Keratinocyte (primary cell): ENCODE data around the gene IGF1. TPM values are rescaled to one million over a fixed set of nuclear protein-coding genes. Genes with fewer than 3 reads are reported as not detected.

Experiments
- DNase-seq: peaks from one replicate; pipeline ENCODE4 v3.0.0-alpha.2; 2011; ENCODE audit warnings: low read depth, missing footprints, low spot score
- FAIRE-seq: peaks from 2 replicates; lab custom pipeline; 2011; peaks lifted over from hg19 to GRCh38; lab: Jason Lieb, UNC
- H2AFZ ChIP-seq: 2 replicates; pipeline ENCODE4 v1.6.0; 2012; ENCODE audit warnings: low read length, control low read depth, inconsistent platforms; ENCODE audit not compliant: control insufficient read depth
- H3K27ac ChIP-seq: 2 replicates; pipeline ENCODE4 v1.5.1; 2011; ENCODE audit warnings: low read length; ENCODE audit not compliant: control insufficient read depth, insufficient read depth
- H3K27me3 ChIP-seq: 3 replicates; pipeline ENCODE4 v1.6.0; 2011; ENCODE audit warnings: low read length; ENCODE audit not compliant: control insufficient read depth, insufficient read depth; ENCODE audit errors: extremely low read depth
- H3K36me3 ChIP-seq, 2 experiments: 2 replicates in 1 of 2; 3 replicates in 1 of 2; pipeline ENCODE4 v1.5.1; 2011; ENCODE audit warnings: low read length in 2 of 2, mild to moderate bottlenecking in 1 of 2; ENCODE audit not compliant: control insufficient read depth in 2 of 2, insufficient read depth in 2 of 2; ENCODE audit errors: extremely low read depth in 1 of 2
- H3K4me1 ChIP-seq: 3 replicates; pipeline ENCODE4 v1.5.1; 2011; ENCODE audit warnings: low read length; ENCODE audit not compliant: control insufficient read depth, insufficient read depth; ENCODE audit errors: extremely low read depth
- H3K4me2 ChIP-seq: 3 replicates; pipeline ENCODE4 v1.6.0; 2011; ENCODE audit warnings: low read depth, low read length; ENCODE audit not compliant: control insufficient read depth, insufficient read depth; ENCODE audit errors: extremely low read depth
- H3K4me3 ChIP-seq, 3 experiments: fragments of 200-600 bp in 1 of 3; sonication (generic) in 1 of 3; 2 replicates in 2 of 3; 3 replicates in 1 of 3; pipeline ENCODE4 v1.5.1; 2011 to 2016; ENCODE audit warnings: low read length in 3 of 3, mild to moderate bottlenecking in 3 of 3, control low read depth in 2 of 3, inconsistent platforms in 1 of 3, low read depth in 1 of 3, mixed read lengths in 1 of 3, mixed run types in 1 of 3, moderate library complexity in 1 of 3; ENCODE audit not compliant: control insufficient read depth in 2 of 3, insufficient read depth in 2 of 3; ENCODE audit errors: extremely low read depth in 1 of 3
- H3K79me2 ChIP-seq: 2 replicates; pipeline ENCODE4 v1.6.0; 2012; ENCODE audit warnings: low read length; ENCODE audit not compliant: control insufficient read depth, insufficient read depth
- H3K9ac ChIP-seq: 3 replicates; pipeline ENCODE4 v1.6.0; 2011; ENCODE audit warnings: low read length; ENCODE audit not compliant: control insufficient read depth, insufficient read depth; ENCODE audit errors: extremely low read depth
- H3K9me1 ChIP-seq: 3 replicates; pipeline ENCODE4 v1.6.0; 2011; ENCODE audit warnings: low read length; ENCODE audit not compliant: control insufficient read depth, insufficient read depth; ENCODE audit errors: extremely low read depth
- H3K9me3 ChIP-seq: 2 replicates; pipeline ENCODE4 v1.5.1; 2012; ENCODE audit warnings: low read depth, low read length; ENCODE audit not compliant: control insufficient read depth
- H4K20me1 ChIP-seq: 3 replicates; pipeline ENCODE4 v1.6.0; 2011; ENCODE audit warnings: low read length; ENCODE audit not compliant: control insufficient read depth, insufficient read depth; ENCODE audit errors: extremely low read depth
- CTCF ChIP-seq, 3 experiments: IDR thresholded peaks in 1 of 3; conservative IDR thresholded peaks in 1 of 3; optimal IDR thresholded peaks in 1 of 3; 2 replicates in 2 of 3; 3 replicates in 1 of 3; pipeline versions ENCODE3 to v1.5.1; 2011; ENCODE audit warnings: low read length in 3 of 3, mild to moderate bottlenecking in 3 of 3, moderate library complexity in 2 of 3, control low read depth in 1 of 3, inconsistent platforms in 1 of 3; ENCODE audit not compliant: insufficient read depth in 2 of 3; ENCODE audit errors: extremely low read depth in 1 of 3
- EZH2 ChIP-seq: IDR thresholded peaks from one replicate; pipeline ENCODE4 v1.6.1; 2012; ENCODE audit warnings: inconsistent platforms, mild to moderate bottlenecking, low read length, moderate library complexity
- dilution Hi-C: fragments of 300-500 bp; cut with MboI; formaldehyde crosslinking; loops from one replicate; pipeline ENCODE4 v1.7.0; 2020; ENCODE audit warnings: low sequenced_read_pairs; ENCODE audit not compliant: extremely low pct_ligation_motif_present
- polyA plus RNA-seq, 5 experiments: library from polyadenylated mRNA; depleted of rRNA in 3 of 5; stranded (reverse) in 3 of 5; stranded (forward) in 1 of 5; unstranded in 1 of 5; fragments of >200 nt; gene quantifications; 1 replicate in 1 of 5; 2 replicates in 3 of 5; 3 replicates in 1 of 5; pipeline versions ENCODE4 v1.2.1 to v1.2.3, GENCODE V29; 2011 to 2012; ENCODE audit warnings: missing spikeins in 2 of 5, low read depth in 1 of 5, low replicate concordance in 1 of 5

The IGF1 gene
- polyA plus RNA-seq, 1 donor (not counting 4 experiments of a cell fraction or from before 2014, with no cell fraction given): not detected

GRCh38 chr12:102444707-102445106 is 35.7 kb downstream of the IGF1 start:
- no peaks in the 10 kb centered on the region for H3K79me2 ChIP-seq
- H3K4me2 ChIP-seq: no peak overlapping the region
- H3K9me1 ChIP-seq: no peaks in the 10 kb centered on the region
- FAIRE-seq (no peak), DNase-seq (no peak)
- H3K27me3 ChIP-seq: no peaks in the 10 kb centered on the region
- no peak overlapping the region for H3K4me3 ChIP-seq
- H3K9ac ChIP-seq: no peak overlapping the region
- H3K4me1 ChIP-seq: no peaks in the 10 kb centered on the region
- H2AFZ ChIP-seq: no peak overlapping the region
- H3K9me3 ChIP-seq: no peaks in the 10 kb centered on the region
- no peak overlapping the region for H3K27ac ChIP-seq
- TF ChIP-seq CTCF (optimal IDR thresholded peaks at IDR 0.05 in 1 of 3, IDR thresholded peaks at IDR 0.05 in 1 of 3, conservative IDR thresholded peaks at IDR 0.05 in 1 of 3; ENCODE audit: extremely low read depth in 1 of 3, insufficient read depth in 2 of 3, low read length in 3 of 3) (no peak), EZH2 (no peak)
- H4K20me1 ChIP-seq: no peaks in the 10 kb centered on the region
- H3K36me3 ChIP-seq: no peaks in the 10 kb centered on the region
- dilution Hi-C loops: no loop called here

- dilution Hi-C loops: no loop called here
- H2AFZ ChIP-seq: no peak overlapping the region
- no peaks in the 10 kb centered on the region for H3K36me3 ChIP-seq
- FAIRE-seq (no peak), DNase-seq (no peak)
- H3K79me2 ChIP-seq: no peaks in the 10 kb centered on the region
- H3K4me1 ChIP-seq: no peaks in the 10 kb centered on the region
- H4K20me1 ChIP-seq: no peaks in the 10 kb centered on the region
- no peaks in the 10 kb centered on the region for H3K27me3 ChIP-seq
- H3K9me3 ChIP-seq: no peaks in the 10 kb centered on the region
- H3K4me2 ChIP-seq: no peak overlapping the region
- H3K9me1 ChIP-seq: no peaks in the 10 kb centered on the region
- TF ChIP-seq CTCF (optimal IDR thresholded peaks at IDR 0.05 in 1 of 3, IDR thresholded peaks at IDR 0.05 in 1 of 3, conservative IDR thresholded peaks at IDR 0.05 in 1 of 3; ENCODE audit: extremely low read depth in 1 of 3, insufficient read depth in 2 of 3, low read length in 3 of 3): no peak
- TF ChIP-seq EZH2: no peak
- no peak overlapping the region for H3K9ac ChIP-seq
- H3K4me3 ChIP-seq: no peak overlapping the region
- H3K27ac ChIP-seq: no peak overlapping the region
These were observed 36.3 kb downstream of the IGF1 start for GRCh38 chr12:102444093-102444492.
